COLO829 (cell line): ENCODE results near the gene NDUFS6.

Experiments used
- DNase-seq: peaks from one replicate; pipeline ENCODE4 v3.0.0; 2012; ENCODE audit warnings: low spot score

Gene NDUFS6

GRCh38 chr5:1817261-1818043, 16.2 kb downstream of the NDUFS6 start:
- no peak for DNase-seq

GRCh38 chr5:1818784-1819183, 17.6 kb downstream of the NDUFS6 start:
- no peak for DNase-seq

- no peak for DNase-seq
Measured at GRCh38 chr5:1819458-1819857, 18.3 kb downstream of the NDUFS6 start.

GRCh38 chr5:1820381-1820780, 19.2 kb downstream of the NDUFS6 start:
- DNase-seq = no peak

- no peak for DNase-seq
Measured at GRCh38 chr5:1820926-1821325, 19.7 kb downstream of the NDUFS6 start.

- no peak for DNase-seq
Measured at GRCh38 chr5:1821862-1822261, 20.7 kb downstream of the NDUFS6 start.

- no peak for DNase-seq
Measured at GRCh38 chr5:1823381-1824034, 22.3 kb downstream of the NDUFS6 start.

GRCh38 chr5:1824109-1824821, 23.1 kb downstream of the NDUFS6 start:
- no peak for DNase-seq

- DNase-seq = no peak
Measured at GRCh38 chr5:1824903-1825841, 24.0 kb downstream of the NDUFS6 start.

- DNase-seq = no peak
Measured at GRCh38 chr5:1826235-1826980, 25.2 kb downstream of the NDUFS6 start.

- DNase-seq = no peak
Measured at GRCh38 chr5:1827025-1827885, 26.0 kb downstream of the NDUFS6 start.

GRCh38 chr5:1827886-1828397, 26.7 kb downstream of the NDUFS6 start:
- no peak for DNase-seq

GRCh38 chr5:1830571-1831228, 29.5 kb downstream of the NDUFS6 start:
- DNase-seq = no peak

- DNase-seq = no peak
Measured at GRCh38 chr5:1831257-1831656, 30.1 kb downstream of the NDUFS6 start.

GRCh38 chr5:1831677-1832313, 30.6 kb downstream of the NDUFS6 start:
- no peak for DNase-seq

GRCh38 chr5:1832511-1833250, 31.5 kb downstream of the NDUFS6 start:
- no peak for DNase-seq

GRCh38 chr5:1833264-1834021, 32.2 kb downstream of the NDUFS6 start:
- no peak for DNase-seq
